Small intestine (tissue), 7 donors: ENCODE results near the gene GCNT1. TPM values are rescaled to one million over a fixed set of nuclear protein-coding genes. Genes with fewer than 3 reads are reported as not detected.

ENCODE experiments used
- DNase-seq, 2 donors: peaks; one replicate each; pipeline versions ENCODE4 v3.0.0 to v3.0.0-alpha.2; 2013
- FAIRE-seq: peaks from 2 replicates; lab custom pipeline; 2012; peaks lifted over from hg19 to GRCh38; lab: Jason Lieb, UNC
- H3K27ac ChIP-seq, 3 donors: one replicate each; pipeline ENCODE4 v1.5.1; 2013; ENCODE audit warnings: low read length in 2 of 3, mild to moderate bottlenecking in 2 of 3, control low read depth in 1 of 3, inconsistent platforms in 1 of 3, low read depth in 1 of 3, moderate library complexity in 1 of 3
- H3K27me3 ChIP-seq, 3 donors: one replicate each; pipeline ENCODE4 v1.6.1; 2013; ENCODE audit warnings: low read length in 3 of 3, inconsistent platforms in 1 of 3; ENCODE audit not compliant: control insufficient read depth in 3 of 3, insufficient read depth in 3 of 3
- H3K36me3 ChIP-seq, 3 donors: one replicate each; pipeline ENCODE4 v1.6.1; 2013; ENCODE audit warnings: low read length in 3 of 3, inconsistent platforms in 1 of 3, low read depth in 1 of 3, mild to moderate bottlenecking in 1 of 3, moderate library complexity in 1 of 3; ENCODE audit not compliant: control insufficient read depth in 3 of 3, insufficient read depth in 2 of 3
- H3K4me1 ChIP-seq, 3 donors: one replicate each; pipeline ENCODE4 v1.6.1; 2013; ENCODE audit warnings: low read length in 2 of 3, inconsistent platforms in 1 of 3, low read depth in 1 of 3, mild to moderate bottlenecking in 1 of 3, moderate library complexity in 1 of 3; ENCODE audit not compliant: control insufficient read depth in 3 of 3, insufficient read depth in 2 of 3
- H3K4me3 ChIP-seq, 3 donors: one replicate each; pipeline ENCODE4 v1.5.1; 2013; ENCODE audit warnings: low read length in 3 of 3, control low read depth in 1 of 3, inconsistent platforms in 1 of 3, low read depth in 1 of 3, mild to moderate bottlenecking in 1 of 3, moderate library complexity in 1 of 3
- H3K9me3 ChIP-seq, 2 donors: one replicate each; pipeline ENCODE4 v1.6.1; 2013; ENCODE audit warnings: low read depth in 1 of 2, low read length in 1 of 2; ENCODE audit not compliant: control insufficient read depth in 2 of 2, insufficient read depth in 1 of 2
- WGBS, 3 donors: extraction: QIAGEN DNeasy Blood & Tissue Kit; methylation state at CpG; one replicate each; pipeline ENCODE4 v1.1.7; 2013; 5-methylcytosine and 5-hydroxymethylcytosine counted together
- polyA plus RNA-seq, 4 donors: library from polyadenylated mRNA; stranded (reverse) in 3 of 4; unstranded in 1 of 4; fragments of 200-250 nt in 3 of 4; fragments of 120-200 nt in 1 of 4; gene quantifications; one replicate each; pipeline versions ENCODE4 v1.2.1 to v1.2.3, GENCODE V29; 2013
- donor health status: healthy with polysubstance abuse.
- donor health status: control.
- donor health status: control.
- donor health status: Bipolar disorder and iron deficiency.
- donor health status: healthy.

Gene GCNT1
- polyA plus RNA-seq, 4 donors, result 7.0 to 170 (median 31.5) TPM

GRCh38 chr9:76419782-76420380 is 39.1 kb upstream of the GCNT1 start:
- no peak for FAIRE-seq

GRCh38 chr9:76423216-76424177 is 35.5 kb upstream of the GCNT1 start:
- DNase-seq (no peak), FAIRE-seq (no peak)
- no peaks in the 10 kb centered on the region for H3K9me3 ChIP-seq
- no peaks in the 10 kb centered on the region for H3K36me3 ChIP-seq
- no peaks in the 10 kb centered on the region for H3K27me3 ChIP-seq
- H3K4me3 ChIP-seq, result no peak overlapping the region
- H3K4me1 ChIP-seq, result no peaks in the 10 kb centered on the region
- no peak overlapping the region for H3K27ac ChIP-seq
- 46 to 81% (median 66%) methylated on average over 2 of the region's 2 CpGs for WGBS, 3 donors

More at GRCh38 chr9:76419782-76420380, 39.1 kb upstream of the GCNT1 start:
- Histone ChIP-seq H3K27me3 (no peaks in the 10 kb centered on the region), H3K36me3 (no peaks in the 10 kb centered on the region), H3K4me3 (no peak overlapping the region), H3K4me1 (no peaks in the 10 kb centered on the region), H3K9me3 (peaks cover 0 to 5% of the 10 kb centered on the region in 2 donors), H3K27ac (no peak overlapping the region)
- peak; percentile 51 to 62 for DNase-seq
- WGBS, 3 donors, result 58 to 73% (median 65%) methylated on average over 2 of the region's 2 CpGs

- Histone ChIP-seq H3K36me3 (no peaks in the 10 kb centered on the region), H3K4me3 (no peak overlapping the region), H3K27me3 (no peaks in the 10 kb centered on the region), H3K9me3 (no peaks in the 10 kb centered on the region), H3K27ac (no peak overlapping the region), H3K4me1 (no peaks in the 10 kb centered on the region)
- DNase-seq (no peak), FAIRE-seq (no peak)
- whole genome bisulfite sequencing, 3 donors, result 76 to 83% (median 80%) methylated on average over 4 of the region's 4 CpGs
Measured at GRCh38 chr9:76424491-76424890, 34.5 kb upstream of the GCNT1 start.

GRCh38 chr9:76425677-76426453 is 33.1 kb upstream of the GCNT1 start:
- Histone ChIP-seq H3K4me3 (no peak overlapping the region), H3K27me3 (no peaks in the 10 kb centered on the region), H3K27ac (no peak overlapping the region), H3K36me3 (no peaks in the 10 kb centered on the region), H3K4me1 (no peaks in the 10 kb centered on the region), H3K9me3 (no peaks in the 10 kb centered on the region)
- DNase-seq (no peak), FAIRE-seq (no peak)
- WGBS, 3 donors, result 90 to 91% (median 91%) methylated on average over 8 of the region's 8 CpGs

- FAIRE-seq, result no peak
- Histone ChIP-seq H3K4me1 (no peaks in the 10 kb centered on the region), H3K27me3 (no peaks in the 10 kb centered on the region), H3K27ac (no peak overlapping the region), H3K9me3 (no peaks in the 10 kb centered on the region), H3K36me3 (no peaks in the 10 kb centered on the region), H3K4me3 (no peak overlapping the region)
- WGBS, 3 donors, result 82 to 85% (median 85%) methylated on average over 7 of the region's 7 CpGs
- no peak for DNase-seq
Measured at GRCh38 chr9:76426807-76427419, 32.1 kb upstream of the GCNT1 start.

- Histone ChIP-seq H3K27me3 (no peaks in the 10 kb centered on the region), H3K27ac (no peak overlapping the region), H3K4me1 (no peaks in the 10 kb centered on the region), H3K9me3 (no peaks in the 10 kb centered on the region), H3K4me3 (no peak overlapping the region), H3K36me3 (no peaks in the 10 kb centered on the region)
- WGBS, 3 donors, result 83 to 88% (median 83%) methylated on average over 8 of the region's 8 CpGs
- FAIRE-seq, result no peak
- no peak for DNase-seq
Measured at GRCh38 chr9:76431601-76432000, 27.4 kb upstream of the GCNT1 start.

GRCh38 chr9:76433406-76433805 is 25.6 kb upstream of the GCNT1 start:
- no peaks in the 10 kb centered on the region for H3K27me3 ChIP-seq
- no peak for FAIRE-seq
- no peak for DNase-seq
- no peaks in the 10 kb centered on the region for H3K9me3 ChIP-seq
- H3K36me3 ChIP-seq, result no peaks in the 10 kb centered on the region
- 88 to 98% (median 89%) methylated on average over 5 of the region's 5 CpGs for WGBS, 3 donors
- H3K4me3 ChIP-seq, result no peak overlapping the region
- no peaks in the 10 kb centered on the region for H3K4me1 ChIP-seq
- H3K27ac ChIP-seq, result no peak overlapping the region

- WGBS, 3 donors, result 82 to 87% (median 84%) methylated on average over 3 of the region's 3 CpGs
- no peak overlapping the region for H3K27ac ChIP-seq
- no peak for FAIRE-seq
- H3K4me3 ChIP-seq, result no peak overlapping the region
- no peaks in the 10 kb centered on the region for H3K9me3 ChIP-seq
- H3K4me1 ChIP-seq, result no peaks in the 10 kb centered on the region
- H3K36me3 ChIP-seq, result no peaks in the 10 kb centered on the region
- DNase-seq, result no peak
- H3K27me3 ChIP-seq, result no peaks in the 10 kb centered on the region
Measured at GRCh38 chr9:76433836-76434235, 25.1 kb upstream of the GCNT1 start.
